IMR-90 (cell line): Measurements from ENCODE around the gene LRFN5. TPM values are rescaled to one million over a fixed set of nuclear protein-coding genes. Genes with fewer than 3 reads are reported as not detected.

Experiments
- ATAC-seq: fragments of 200-7000 bp; cut with Tn5 transposase; 2 replicates; pipeline ENCODE4 v1.9.1; 2020; ENCODE audit warnings: low read depth, mild to moderate bottlenecking, moderate library complexity
- BruUV-seq: library from RNA; stranded (reverse); fragments of 400-500 nt; replicated peaks from 2 replicates; lab custom pipeline; 2021; lab: Mats Ljungman, UMichigan
- CTCF ChIA-PET: fragments of 300-600 bp; formaldehyde crosslinking; extraction: SDS; loops from one replicate; lab custom pipeline; 2021; ENCODE audit warnings: antibody characterized with exemption; lab: Yijun Ruan, JAX
- POLR2A ChIA-PET: fragments of 300-600 bp; sonication (Branson Sonifier 250); formaldehyde crosslinking; loops from one replicate; lab custom pipeline; 2022; ENCODE audit warnings: antibody characterized with exemption; ENCODE audit not compliant: unreplicated experiment; lab: Charles Lee
- DNase-seq: peaks from one replicate; pipeline ENCODE4 v3.0.0; 2013
- H2AFZ ChIP-seq: replicated peaks from 2 replicates; pipeline ENCODE3; 2013; ENCODE audit warnings: low read length, mild to moderate bottlenecking; ENCODE audit not compliant: poor library complexity
- H2AK5ac ChIP-seq: 2 replicates; pipeline ENCODE4 v1.6.1; 2013; ENCODE audit warnings: low read depth, low read length, inconsistent platforms
- H2AK9ac ChIP-seq: replicated peaks from 2 replicates; pipeline ENCODE3; 2013; ENCODE audit warnings: mild to moderate bottlenecking, low read depth, low read length, moderate library complexity; ENCODE audit not compliant: poor library complexity
- H2BK120ac ChIP-seq: 2 replicates; pipeline ENCODE4 v1.6.1; 2013; ENCODE audit warnings: low read depth, low read length, inconsistent platforms
- H2BK15ac ChIP-seq: 3 replicates; pipeline ENCODE4 v1.6.1; 2013; ENCODE audit warnings: low read depth, low read length, inconsistent platforms
- H2BK20ac ChIP-seq: 2 replicates; pipeline ENCODE4 v1.6.1; 2013; ENCODE audit warnings: low read depth, mild to moderate bottlenecking, inconsistent platforms, low read length, moderate library complexity
- H2BK5ac ChIP-seq: 2 replicates; pipeline ENCODE4 v1.6.1; 2013; ENCODE audit warnings: mild to moderate bottlenecking, low read depth, low read length, inconsistent platforms; ENCODE audit not compliant: poor library complexity, severe bottlenecking
- H3K14ac ChIP-seq: replicated peaks from 2 replicates; pipeline ENCODE4 v1.6.1; 2013; ENCODE audit warnings: low read depth, low read length, inconsistent platforms
- H3K18ac ChIP-seq: 2 replicates; pipeline ENCODE4 v1.6.1; 2013; ENCODE audit warnings: low read depth, low read length, control low read depth
- H3K23ac ChIP-seq: 2 replicates; pipeline ENCODE4 v1.6.1; 2013; ENCODE audit warnings: low read depth, low read length, inconsistent platforms
- H3K27ac ChIP-seq: 2 replicates; pipeline ENCODE4 v1.5.1; 2013; ENCODE audit warnings: mild to moderate bottlenecking, control low read depth, low read length; ENCODE audit not compliant: insufficient read depth
- H3K27me3 ChIP-seq: 2 replicates; pipeline ENCODE4 v1.6.1; 2013; ENCODE audit warnings: low read length; ENCODE audit not compliant: control insufficient read depth, insufficient read depth
- H3K36me3 ChIP-seq: 2 replicates; pipeline ENCODE4 v1.6.1; 2013; ENCODE audit warnings: low read length, mixed read lengths; ENCODE audit not compliant: control insufficient read depth, insufficient read depth
- H3K4ac ChIP-seq: 2 replicates; pipeline ENCODE4 v1.6.1; 2013; ENCODE audit warnings: low read depth, low read length, inconsistent platforms
- H3K4me1 ChIP-seq: 2 replicates; pipeline ENCODE4 v1.6.1; 2013; ENCODE audit warnings: low read length, mixed read lengths; ENCODE audit not compliant: control insufficient read depth, insufficient read depth
- H3K4me2 ChIP-seq: 2 replicates; pipeline ENCODE4 v1.6.1; 2013; ENCODE audit warnings: low read depth, mild to moderate bottlenecking, control low read depth, low read length, moderate library complexity
- H3K4me3 ChIP-seq: 2 replicates; pipeline ENCODE4 v1.5.1; 2013; ENCODE audit warnings: low read depth, mild to moderate bottlenecking, control low read depth, low read length, moderate library complexity; ENCODE audit not compliant: insufficient read depth
- H3K56ac ChIP-seq: 2 replicates; pipeline ENCODE4 v1.6.1; 2013; ENCODE audit warnings: low read length, inconsistent platforms; ENCODE audit not compliant: insufficient read depth; ENCODE audit errors: extremely low read depth
- H3K79me1 ChIP-seq, 2 experiments: 2 replicates each; pipeline ENCODE4 v1.6.1; 2013; ENCODE audit warnings: low read length in 2 of 2, inconsistent platforms in 1 of 2, low read depth in 1 of 2
- H3K9ac ChIP-seq: 2 replicates; pipeline ENCODE4 v1.6.1; 2013; ENCODE audit warnings: low read depth, low read length, control low read depth
- H3K9me1 ChIP-seq: 2 replicates; pipeline ENCODE4 v1.6.1; 2013; ENCODE audit warnings: low read length, inconsistent platforms; ENCODE audit not compliant: insufficient read depth
- H3K9me3 ChIP-seq: 2 replicates; pipeline ENCODE4 v1.6.1; 2013; ENCODE audit warnings: low read length; ENCODE audit not compliant: control insufficient read depth, insufficient read depth
- H4K20me1 ChIP-seq: 2 replicates; pipeline ENCODE4 v1.6.1; 2013; ENCODE audit warnings: low read length, inconsistent platforms; ENCODE audit not compliant: insufficient read depth
- H4K5ac ChIP-seq: 2 replicates; pipeline ENCODE4 v1.6.1; 2013; ENCODE audit warnings: mild to moderate bottlenecking, low read depth, low read length, control low read depth
- H4K8ac ChIP-seq, 2 experiments: 2 replicates each; pipeline ENCODE4 v1.6.1; 2013; ENCODE audit warnings: low read depth in 2 of 2, low read length in 2 of 2, control low read depth in 1 of 2, inconsistent platforms in 1 of 2
- H4K91ac ChIP-seq: 2 replicates; pipeline ENCODE4 v1.6.1; 2013; ENCODE audit warnings: low read depth, low read length, inconsistent platforms; ENCODE audit not compliant: insufficient read depth
- BHLHE40 ChIP-seq: fragments of 150-350 bp; IDR thresholded peaks from 2 replicates; pipeline ENCODE4 v1.6.1; 2016; ENCODE audit warnings: mild to moderate bottlenecking, low read depth, low read length
- MAZ ChIP-seq: IDR thresholded peaks from 2 replicates; pipeline ENCODE4 v1.6.1; 2012; ENCODE audit warnings: low read depth, mild to moderate bottlenecking, low read length, improper control_type of control experiment, moderate library complexity, borderline replicate concordance
- NFE2L2 ChIP-seq: fragments of 150-350 bp; IDR thresholded peaks from 2 replicates; pipeline ENCODE4 v1.6.1; 2016; ENCODE audit warnings: low read depth, mild to moderate bottlenecking, low read length
- RAD21 ChIP-seq: IDR thresholded peaks from 2 replicates; pipeline ENCODE4 v1.6.1; 2012; ENCODE audit warnings: low read length, improper control_type of control experiment
- SMC3 ChIP-seq: fragments of 150-350 bp; IDR thresholded peaks from 2 replicates; pipeline ENCODE4 v1.6.1; 2016; ENCODE audit warnings: low read depth, mild to moderate bottlenecking, antibody characterized with exemption, low read length, moderate library complexity
- WGBS, 2 experiments: methylation state at CpG; one replicate each; pipeline versions ENCODE4 v1.1.5 to v1.1.7; 2013; ENCODE audit warnings: missing lambda C conversion rate in 2 of 2; ENCODE audit not compliant: insufficient read length in 1 of 2; ENCODE audit errors: extremely low coverage in 2 of 2; 5-methylcytosine and 5-hydroxymethylcytosine counted together
- dilution Hi-C: fragments of 300-500 bp; cut with HindIII; formaldehyde crosslinking; loops from one replicate; pipeline ENCODE4 v1.14.3; 2018; ENCODE audit warnings: low sequenced_read_pairs; ENCODE audit not compliant: unreplicated experiment
- in situ Hi-C: fragments of 300-500 bp; cut with MboI; formaldehyde crosslinking; loops from 3 replicates; pipeline ENCODE4 v1.14.3; 2019; ENCODE audit warnings: low sequenced_read_pairs, inconsistent platforms, mixed read lengths
- intact Hi-C: fragments of 100-400 bp; cut with micrococcal nuclease; formaldehyde crosslinking; loops from 2 replicates; pipeline ENCODE4 v1.10.0; 2022
- polyA plus RNA-seq, 3 experiments: library from polyadenylated mRNA; depleted of rRNA; stranded (reverse); fragments of >200 nt; gene quantifications; 2 replicates each; pipeline ENCODE4 v1.2.3, GENCODE V29; 2012; ENCODE audit warnings: low replicate concordance in 1 of 3
- total RNA-seq: library from RNA; depleted of rRNA; stranded (reverse); fragments of >200 nt; gene quantifications from 2 replicates; pipeline ENCODE4 v1.2.3, GENCODE V29; 2012
- TF ChIP-seq, protein P1 (sequence below): fragments of 150-350 bp; IDR thresholded peaks from 2 replicates; pipeline ENCODE4 v1.6.1; 2016; ENCODE audit warnings: low read depth, mild to moderate bottlenecking, low read length, moderate library complexity, borderline replicate concordance
- TF ChIP-seq, protein P2 (sequence below): conservative IDR thresholded peaks from 2 replicates; pipeline ENCODE4 v1.5.1; 2012; ENCODE audit warnings: mild to moderate bottlenecking, low read depth, low read length, improper control_type of control experiment
- TF ChIP-seq, protein P3 (sequence below): fragments of 150-350 bp; IDR thresholded peaks from 2 replicates; pipeline ENCODE4 v1.6.1; 2017; ENCODE audit warnings: mild to moderate bottlenecking, antibody characterized with exemption, low read length, low read depth

The LRFN5 gene
- total and polyA plus RNA-seq, 2 of the 4 experiments (the other 2 are of a cell fraction), result 1.8 to 3.6 TPM

DNA sequence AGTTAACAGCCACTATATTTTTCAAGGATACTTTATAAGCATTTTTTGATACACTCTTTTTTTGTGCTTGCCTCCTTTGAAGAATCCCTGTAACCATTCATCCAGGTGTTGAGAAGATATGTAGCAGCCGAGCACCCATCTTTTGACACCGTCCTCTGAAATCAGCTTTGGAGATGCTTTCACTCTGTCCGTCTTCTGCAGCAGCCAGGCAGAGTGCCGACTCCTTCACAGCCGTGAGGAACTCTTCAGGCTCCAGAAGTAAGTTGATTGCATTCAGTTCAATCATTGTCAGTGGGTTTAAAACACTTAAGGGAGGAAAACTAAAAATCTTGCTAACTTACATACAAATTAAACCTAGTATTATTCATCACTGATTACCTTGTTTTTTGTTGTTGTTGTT is 160.1 kb downstream of the LRFN5 start:
- Histone ChIP-seq H3K4me2 (no peak overlapping the region), H3K79me1 (no peaks in the 10 kb centered on the region), H3K9me3 (no peaks in the 10 kb centered on the region; the same call in 1 of the 2 replicates), H2AK5ac (no peak overlapping the region), H2AFZ (no peak overlapping the region), H3K9me1 (no peaks in the 10 kb centered on the region), H3K4me1 (no peaks in the 10 kb centered on the region), H3K23ac (no peak overlapping the region), H3K56ac (no peak overlapping the region), H3K4ac (no peak overlapping the region), H3K27ac (no peak overlapping the region), H2BK15ac (no peak overlapping the region), H2AK9ac (no peak overlapping the region), H3K4me3 (no peak overlapping the region), H4K8ac (no peak overlapping the region), H4K91ac (no peak overlapping the region), H2BK120ac (no peak overlapping the region), H3K27me3 (no peaks in the 10 kb centered on the region), H4K20me1 (no peaks in the 10 kb centered on the region), H2BK5ac (no peak overlapping the region), H3K14ac (no peak overlapping the region), H2BK20ac (no peak overlapping the region), H3K9ac (no peak overlapping the region), H3K36me3 (no peaks in the 10 kb centered on the region), H3K18ac (no peak overlapping the region), H4K5ac (no peak overlapping the region)
- no CpG with 5 or more reads among the region's 5 CpGs for WGBS, 2 experiments
- TF ChIP-seq BHLHE40 (no peak), RAD21 (no peak), SMC3 (no peak), MAZ (no peak), NFE2L2 (no peak)
- TF ChIP-seq, protein P1, sequence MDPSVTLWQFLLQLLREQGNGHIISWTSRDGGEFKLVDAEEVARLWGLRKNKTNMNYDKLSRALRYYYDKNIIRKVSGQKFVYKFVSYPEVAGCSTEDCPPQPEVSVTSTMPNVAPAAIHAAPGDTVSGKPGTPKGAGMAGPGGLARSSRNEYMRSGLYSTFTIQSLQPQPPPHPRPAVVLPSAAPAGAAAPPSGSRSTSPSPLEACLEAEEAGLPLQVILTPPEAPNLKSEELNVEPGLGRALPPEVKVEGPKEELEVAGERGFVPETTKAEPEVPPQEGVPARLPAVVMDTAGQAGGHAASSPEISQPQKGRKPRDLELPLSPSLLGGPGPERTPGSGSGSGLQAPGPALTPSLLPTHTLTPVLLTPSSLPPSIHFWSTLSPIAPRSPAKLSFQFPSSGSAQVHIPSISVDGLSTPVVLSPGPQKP, result no peak
- TF ChIP-seq, protein P2, sequence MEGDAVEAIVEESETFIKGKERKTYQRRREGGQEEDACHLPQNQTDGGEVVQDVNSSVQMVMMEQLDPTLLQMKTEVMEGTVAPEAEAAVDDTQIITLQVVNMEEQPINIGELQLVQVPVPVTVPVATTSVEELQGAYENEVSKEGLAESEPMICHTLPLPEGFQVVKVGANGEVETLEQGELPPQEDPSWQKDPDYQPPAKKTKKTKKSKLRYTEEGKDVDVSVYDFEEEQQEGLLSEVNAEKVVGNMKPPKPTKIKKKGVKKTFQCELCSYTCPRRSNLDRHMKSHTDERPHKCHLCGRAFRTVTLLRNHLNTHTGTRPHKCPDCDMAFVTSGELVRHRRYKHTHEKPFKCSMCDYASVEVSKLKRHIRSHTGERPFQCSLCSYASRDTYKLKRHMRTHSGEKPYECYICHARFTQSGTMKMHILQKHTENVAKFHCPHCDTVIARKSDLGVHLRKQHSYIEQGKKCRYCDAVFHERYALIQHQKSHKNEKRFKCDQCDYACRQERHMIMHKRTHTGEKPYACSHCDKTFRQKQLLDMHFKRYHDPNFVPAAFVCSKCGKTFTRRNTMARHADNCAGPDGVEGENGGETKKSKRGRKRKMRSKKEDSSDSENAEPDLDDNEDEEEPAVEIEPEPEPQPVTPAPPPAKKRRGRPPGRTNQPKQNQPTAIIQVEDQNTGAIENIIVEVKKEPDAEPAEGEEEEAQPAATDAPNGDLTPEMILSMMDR, result no peak
- TF ChIP-seq, protein P3, sequence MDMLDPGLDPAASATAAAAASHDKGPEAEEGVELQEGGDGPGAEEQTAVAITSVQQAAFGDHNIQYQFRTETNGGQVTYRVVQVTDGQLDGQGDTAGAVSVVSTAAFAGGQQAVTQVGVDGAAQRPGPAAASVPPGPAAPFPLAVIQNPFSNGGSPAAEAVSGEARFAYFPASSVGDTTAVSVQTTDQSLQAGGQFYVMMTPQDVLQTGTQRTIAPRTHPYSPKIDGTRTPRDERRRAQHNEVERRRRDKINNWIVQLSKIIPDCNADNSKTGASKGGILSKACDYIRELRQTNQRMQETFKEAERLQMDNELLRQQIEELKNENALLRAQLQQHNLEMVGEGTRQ, result no peak
- ChIA-PET POLR2A (no interaction called here), CTCF (no interaction called here)
- BruUV-seq, result no TSS peak
- intact Hi-C loops, result no loop called here
- dilution Hi-C loops, result no loop called here
- no peak for DNase-seq
- in situ Hi-C loops, result no loop called here
- ATAC-seq, result no peak
